Astrocyte (in vitro differentiated cells and primary cell): Measurements from ENCODE around the gene CTXND1. TPM values are rescaled to one million over a fixed set of nuclear protein-coding genes. Genes with fewer than 3 reads are reported as not detected.
A peak's percentile ranks its signal among the peaks of the same experiment; 100 is the strongest.

Experiments used
- DNase-seq: peaks from one replicate; pipeline ENCODE4 v3.0.0-alpha.2; 2010; ENCODE audit warnings: low read depth
- FAIRE-seq: peaks from 2 replicates; lab custom pipeline; 2011; peaks lifted over from hg19 to GRCh38; lab: Jason Lieb, UNC
- H2AFZ ChIP-seq: 2 replicates; pipeline ENCODE4 v1.6.0; 2012; ENCODE audit warnings: low read depth, low read length, inconsistent platforms
- H3K27ac ChIP-seq: 2 replicates; pipeline ENCODE4 v1.5.1; 2011; ENCODE audit warnings: low read depth, low read length, inconsistent platforms
- H3K27me3 ChIP-seq: 2 replicates; pipeline ENCODE4 v1.6.0; 2011; ENCODE audit warnings: low read length, inconsistent platforms; ENCODE audit not compliant: insufficient read depth
- H3K36me3 ChIP-seq: 2 replicates; pipeline ENCODE4 v1.5.1; 2011; ENCODE audit warnings: low read length, inconsistent platforms; ENCODE audit not compliant: insufficient read depth
- H3K4me1 ChIP-seq: 2 replicates; pipeline ENCODE4 v1.5.1; 2011; ENCODE audit warnings: low read length, inconsistent platforms; ENCODE audit not compliant: insufficient read depth
- H3K4me2 ChIP-seq: 2 replicates; pipeline ENCODE4 v1.6.0; 2012; ENCODE audit warnings: low read length, inconsistent platforms
- H3K4me3 ChIP-seq: 2 replicates; pipeline ENCODE4 v1.5.1; 2011; ENCODE audit warnings: low read depth, mild to moderate bottlenecking, low read length, inconsistent platforms; ENCODE audit not compliant: insufficient read depth
- H3K79me2 ChIP-seq: 2 replicates; pipeline ENCODE4 v1.6.0; 2012; ENCODE audit warnings: mild to moderate bottlenecking, low read length, inconsistent platforms; ENCODE audit not compliant: insufficient read depth
- H3K9ac ChIP-seq: 2 replicates; pipeline ENCODE4 v1.6.0; 2012; ENCODE audit warnings: mild to moderate bottlenecking, low read length, inconsistent platforms
- H3K9me3 ChIP-seq: 2 replicates; pipeline ENCODE4 v1.5.1; 2012; ENCODE audit warnings: low read depth, mild to moderate bottlenecking, low read length, inconsistent platforms; ENCODE audit not compliant: insufficient read depth
- H4K20me1 ChIP-seq: 2 replicates; pipeline ENCODE4 v1.6.0; 2012; ENCODE audit warnings: low read length, inconsistent platforms; ENCODE audit not compliant: insufficient read depth
- H3K27ac Mint-ChIP-seq: one replicate; pipeline ENCODE4 v1.8.0; 2021; ENCODE audit warnings: mild to moderate bottlenecking, mixed read lengths; ENCODE audit not compliant: unreplicated experiment
- H3K27me3 Mint-ChIP-seq: one replicate; pipeline ENCODE4 v1.8.0; 2021; ENCODE audit warnings: low read depth, mixed read lengths; ENCODE audit not compliant: unreplicated experiment
- H3K36me3 Mint-ChIP-seq: one replicate; pipeline ENCODE4 v1.8.0; 2021; ENCODE audit warnings: low read depth, mixed read lengths; ENCODE audit not compliant: unreplicated experiment
- H3K4me1 Mint-ChIP-seq: one replicate; pipeline ENCODE4 v1.8.0; 2021; ENCODE audit warnings: low read depth, mixed read lengths; ENCODE audit not compliant: unreplicated experiment
- H3K4me3 Mint-ChIP-seq: one replicate; pipeline ENCODE4 v1.8.0; 2021; ENCODE audit warnings: mild to moderate bottlenecking, moderate library complexity, mixed read lengths; ENCODE audit not compliant: unreplicated experiment
- H3K9me3 Mint-ChIP-seq: one replicate; pipeline ENCODE4 v1.8.0; 2021; ENCODE audit warnings: mild to moderate bottlenecking, mixed read lengths; ENCODE audit not compliant: unreplicated experiment
- CTCF ChIP-seq: IDR thresholded peaks from 2 replicates; pipeline ENCODE4 v1.5.1; 2011; ENCODE audit warnings: low read depth, mild to moderate bottlenecking, inconsistent platforms, low read length, moderate library complexity; ENCODE audit not compliant: insufficient read depth
- EZH2 ChIP-seq: IDR thresholded peaks from 2 replicates; pipeline ENCODE4 v1.6.1; 2012; ENCODE audit warnings: mild to moderate bottlenecking, low read length, inconsistent platforms; ENCODE audit not compliant: insufficient read depth
- total RNA-seq: library from RNA; stranded (reverse); gene quantifications from 2 replicates; pipeline ENCODE4 v1.2.1, GENCODE V29; 2021

The CTXND1 gene
- total RNA-seq, 1 donor from 2014 or later = not detected

- H3K4me3 ChIP-seq = peak overlapping the region; percentile 59
- no peaks in the 10 kb centered on the region for H3K36me3 ChIP-seq
- Mint-ChIP-seq H3K4me1 (peaks cover 25% of the 10 kb centered on the region), H3K4me3 (peak overlapping the region; percentile 81), H3K27ac (peak overlapping the region; percentile 69), H3K27me3 (peaks cover 2% of the 10 kb centered on the region), H3K9me3 (no peaks in the 10 kb centered on the region), H3K36me3 (peaks cover 9% of the 10 kb centered on the region)
- no peaks in the 10 kb centered on the region for H4K20me1 ChIP-seq
- H3K4me2 ChIP-seq = peak overlapping the region; percentile 90
- peaks cover 11% of the 10 kb centered on the region for H3K4me1 ChIP-seq
- no peak for FAIRE-seq
- DNase-seq = peak; percentile 82
- no peak overlapping the region for H3K27ac ChIP-seq
- peaks cover 4% of the 10 kb centered on the region for H3K79me2 ChIP-seq
- peak overlapping the region; percentile 93 for H2AFZ ChIP-seq
- no peak overlapping the region for H3K9ac ChIP-seq
- TF ChIP-seq EZH2 = no peak
- no peak for TF ChIP-seq CTCF
- no peaks in the 10 kb centered on the region for H3K9me3 ChIP-seq
- no peaks in the 10 kb centered on the region for H3K27me3 ChIP-seq
Observed at GRCh38 chr15:80152180-80152895, 99.7 kb downstream of the CTXND1 start.

GRCh38 chr15:80151576-80151975 is 100.4 kb downstream of the CTXND1 start:
- no peak overlapping the region for H3K27ac Mint-ChIP-seq
- H3K9me3 ChIP-seq = no peaks in the 10 kb centered on the region
- H3K36me3 Mint-ChIP-seq = peaks cover 9% of the 10 kb centered on the region
- peak overlapping the region; percentile 85 for H3K4me2 ChIP-seq
- no peak overlapping the region for H3K9ac ChIP-seq
- no peak overlapping the region for H2AFZ ChIP-seq
- no peak for DNase-seq
- TF ChIP-seq CTCF (no peak), EZH2 (no peak)
- H3K4me3 ChIP-seq = no peak overlapping the region
- peak overlapping the region; percentile 81 for H3K4me3 Mint-ChIP-seq
- peaks cover 25% of the 10 kb centered on the region for H3K4me1 Mint-ChIP-seq
- FAIRE-seq = no peak
- no peaks in the 10 kb centered on the region for H3K27me3 ChIP-seq
- H4K20me1 ChIP-seq = no peaks in the 10 kb centered on the region
- no peaks in the 10 kb centered on the region for H3K9me3 Mint-ChIP-seq
- peaks cover 2% of the 10 kb centered on the region for H3K27me3 Mint-ChIP-seq
- H3K79me2 ChIP-seq = peaks cover 4% of the 10 kb centered on the region
- H3K36me3 ChIP-seq = no peaks in the 10 kb centered on the region
- H3K4me1 ChIP-seq = peaks cover 11% of the 10 kb centered on the region
- H3K27ac ChIP-seq = no peak overlapping the region

- H3K27ac ChIP-seq = no peak overlapping the region
- H3K27me3 ChIP-seq = no peaks in the 10 kb centered on the region
- no peak overlapping the region for H3K9ac ChIP-seq
- H2AFZ ChIP-seq = no peak overlapping the region
- H3K9me3 Mint-ChIP-seq = no peaks in the 10 kb centered on the region
- peaks cover 25% of the 10 kb centered on the region for H3K4me1 Mint-ChIP-seq
- H3K36me3 Mint-ChIP-seq = peaks cover 7% of the 10 kb centered on the region
- no peaks in the 10 kb centered on the region for H3K9me3 ChIP-seq
- peaks cover 4% of the 10 kb centered on the region for H3K79me2 ChIP-seq
- DNase-seq (no peak), FAIRE-seq (no peak)
- H3K4me1 ChIP-seq = peaks cover 11% of the 10 kb centered on the region
- H3K27me3 Mint-ChIP-seq = peaks cover 2% of the 10 kb centered on the region
- TF ChIP-seq EZH2 (no peak), CTCF (no peak)
- H3K4me3 ChIP-seq = no peak overlapping the region
- no peaks in the 10 kb centered on the region for H4K20me1 ChIP-seq
- H3K4me2 ChIP-seq = no peak overlapping the region
- no peak overlapping the region for H3K27ac Mint-ChIP-seq
- no peaks in the 10 kb centered on the region for H3K36me3 ChIP-seq
- H3K4me3 Mint-ChIP-seq = no peak overlapping the region
Observed at GRCh38 chr15:80151148-80151547, 100.9 kb downstream of the CTXND1 start.
